HL-60 (cell line): ENCODE measurements around the gene BBS9.

ENCODE experiments used
- DNase-seq, 2 experiments: peaks; one replicate each; pipeline ENCODE4 v3.0.0-alpha.2; 2010 to 2020; ENCODE audit warnings: low read depth in 1 of 2, low spot score in 1 of 2
- H3K27ac ChIP-seq: fragments of 250-450 bp; sonication (Bioruptor Pico); replicated peaks from 2 replicates; pipeline ENCODE4 v1.5.1; 2020; ENCODE audit warnings: mild to moderate bottlenecking, moderate library complexity
- H3K27me3 ChIP-seq: fragments of 250-450 bp; sonication (Bioruptor Pico); 2 replicates; pipeline ENCODE4 v1.5.1; 2021; ENCODE audit warnings: mild to moderate bottlenecking, moderate library complexity; ENCODE audit not compliant: insufficient read depth, poor library complexity, severe bottlenecking
- H3K4me3 ChIP-seq: replicated peaks from 2 replicates; pipeline ENCODE4 v1.5.1; 2011; ENCODE audit warnings: mild to moderate bottlenecking, control low read depth, low read length; ENCODE audit not compliant: insufficient read depth
- CTCF ChIP-seq: IDR thresholded peaks from one replicate; pipeline ENCODE4 v1.5.1; 2011; ENCODE audit warnings: low read length, control low read depth, inconsistent platforms; ENCODE audit not compliant: insufficient read depth
- GABPA ChIP-seq: IDR thresholded peaks from 2 replicates; pipeline ENCODE4 v1.6.1; 2012; ENCODE audit warnings: low read depth
- POLR2AphosphoS5 ChIP-seq: IDR thresholded peaks from 2 replicates; pipeline ENCODE4 v1.6.1; 2012; ENCODE audit warnings: low read depth
- REST ChIP-seq: IDR thresholded peaks from 2 replicates; pipeline ENCODE4 v1.6.1; 2012; ENCODE audit warnings: low read depth; ENCODE audit not compliant: insufficient replicate concordance
- SPI1 ChIP-seq: IDR thresholded peaks from 2 replicates; pipeline ENCODE4 v1.6.1; 2012; ENCODE audit warnings: low read depth, mild to moderate bottlenecking, borderline replicate concordance

BBS9 gene

GRCh38 chr7:33646891-33647391, 517.6 kb downstream of the BBS9 start:
- H3K4me3 ChIP-seq, result no peak overlapping the region
- H3K27me3 ChIP-seq, result peaks cover 5% of the 10 kb centered on the region
- DNase-seq, result no peak
- TF ChIP-seq REST (no peak), CTCF (no peak), GABPA (no peak), SPI1 (no peak), POLR2AphosphoS5 (no peak)
- no peak overlapping the region for H3K27ac ChIP-seq

- TF ChIP-seq CTCF (no peak), SPI1 (no peak)
- no peak for DNase-seq
- no peak overlapping the region for H3K27ac ChIP-seq
- no peak overlapping the region for H3K4me3 ChIP-seq
- H3K27me3 ChIP-seq, result no peaks in the 10 kb centered on the region
These were observed 520.4 kb downstream of the BBS9 start for GRCh38 chr7:33649476-33650441.

GRCh38 chr7:33650828-33651227, 521.5 kb downstream of the BBS9 start:
- H3K27me3 ChIP-seq, result no peaks in the 10 kb centered on the region
- TF ChIP-seq POLR2AphosphoS5 (no peak), GABPA (no peak), REST (no peak), CTCF (no peak), SPI1 (no peak)
- DNase-seq, result no peak
- H3K4me3 ChIP-seq, result no peak overlapping the region
- no peak overlapping the region for H3K27ac ChIP-seq
